ENCODE results near the gene DMBX1.

DNA sequence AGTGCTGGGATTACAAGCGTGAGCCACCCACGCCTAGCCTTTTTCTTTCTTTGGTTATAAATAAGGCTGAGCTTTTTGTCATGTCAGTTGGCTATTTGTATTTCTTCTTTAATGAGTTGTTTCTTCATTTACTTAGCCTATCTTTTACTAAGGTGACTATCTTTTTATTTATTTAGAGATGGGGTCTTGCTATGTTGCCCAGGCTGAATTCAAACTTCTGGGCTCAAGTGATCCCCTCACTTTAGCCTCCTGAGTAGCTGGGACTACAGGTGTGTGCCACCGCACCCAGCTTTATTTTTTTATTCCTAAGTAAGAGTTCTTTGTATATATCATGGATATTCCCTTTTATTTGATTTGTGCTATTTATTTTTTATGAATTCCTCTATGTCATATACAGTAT, 11.9 kb downstream of the DMBX1 start:
- TF ChIP-seq NFRKB (IDR thresholded peaks at IDR 0.05) = no peak
- TF ChIP-seq SIN3A (IDR thresholded peaks at IDR 0.05; ENCODE audit: borderline replicate concordance, low read depth, low read length) = no peak
- TF ChIP-seq, protein P1, sequence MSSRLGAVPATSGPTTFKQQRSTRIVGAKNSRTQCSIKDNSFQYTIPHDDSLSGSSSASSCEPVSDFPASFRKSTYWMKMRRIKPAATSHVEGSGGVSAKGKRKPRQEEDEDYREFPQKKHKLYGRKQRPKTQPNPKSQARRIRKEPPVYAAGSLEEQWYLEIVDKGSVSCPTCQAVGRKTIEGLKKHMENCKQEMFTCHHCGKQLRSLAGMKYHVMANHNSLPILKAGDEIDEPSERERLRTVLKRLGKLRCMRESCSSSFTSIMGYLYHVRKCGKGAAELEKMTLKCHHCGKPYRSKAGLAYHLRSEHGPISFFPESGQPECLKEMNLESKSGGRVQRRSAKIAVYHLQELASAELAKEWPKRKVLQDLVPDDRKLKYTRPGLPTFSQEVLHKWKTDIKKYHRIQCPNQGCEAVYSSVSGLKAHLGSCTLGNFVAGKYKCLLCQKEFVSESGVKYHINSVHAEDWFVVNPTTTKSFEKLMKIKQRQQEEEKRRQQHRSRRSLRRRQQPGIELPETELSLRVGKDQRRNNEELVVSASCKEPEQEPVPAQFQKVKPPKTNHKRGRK (CRISPR knock-in tag; IDR thresholded peaks at IDR 0.05) = no peak
- no peak for TF ChIP-seq ZNF354B (CRISPR knock-in tag; IDR thresholded peaks at IDR 0.05)
- TF ChIP-seq SYNCRIP (IDR thresholded peaks at IDR 0.05; ENCODE audit: insufficient read depth, low read depth, low read length) = no peak
- no peak for TF ChIP-seq ZNF790 (CRISPR knock-in tag; IDR thresholded peaks at IDR 0.05; ENCODE audit: borderline replicate concordance)
- no peak for TF ChIP-seq ZNF350 (CRISPR knock-in tag; IDR thresholded peaks at IDR 0.05; ENCODE audit: borderline replicate concordance, low read depth)
- TF ChIP-seq ZZZ3 (CRISPR knock-in tag; IDR thresholded peaks at IDR 0.05; ENCODE audit: borderline replicate concordance) = no peak
- no peak for TF ChIP-seq ZFX (CRISPR knock-in tag; IDR thresholded peaks at IDR 0.05; ENCODE audit: low read depth)
- TF ChIP-seq, protein P2, sequence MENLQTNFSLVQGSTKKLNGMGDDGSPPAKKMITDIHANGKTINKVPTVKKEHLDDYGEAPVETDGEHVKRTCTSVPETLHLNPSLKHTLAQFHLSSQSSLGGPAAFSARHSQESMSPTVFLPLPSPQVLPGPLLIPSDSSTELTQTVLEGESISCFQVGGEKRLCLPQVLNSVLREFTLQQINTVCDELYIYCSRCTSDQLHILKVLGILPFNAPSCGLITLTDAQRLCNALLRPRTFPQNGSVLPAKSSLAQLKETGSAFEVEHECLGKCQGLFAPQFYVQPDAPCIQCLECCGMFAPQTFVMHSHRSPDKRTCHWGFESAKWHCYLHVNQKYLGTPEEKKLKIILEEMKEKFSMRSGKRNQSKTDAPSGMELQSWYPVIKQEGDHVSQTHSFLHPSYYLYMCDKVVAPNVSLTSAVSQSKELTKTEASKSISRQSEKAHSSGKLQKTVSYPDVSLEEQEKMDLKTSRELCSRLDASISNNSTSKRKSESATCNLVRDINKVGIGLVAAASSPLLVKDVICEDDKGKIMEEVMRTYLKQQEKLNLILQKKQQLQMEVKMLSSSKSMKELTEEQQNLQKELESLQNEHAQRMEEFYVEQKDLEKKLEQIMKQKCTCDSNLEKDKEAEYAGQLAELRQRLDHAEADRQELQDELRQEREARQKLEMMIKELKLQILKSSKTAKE (CRISPR knock-in tag; IDR thresholded peaks at IDR 0.05; ENCODE audit: borderline replicate concordance) = no peak
